Sigmoid colon (tissue), 4 donors: Measurements from ENCODE around the gene FAM50B.

Source experiments
- CTCF ChIP-seq, 4 experiments: fragments of 450-650 bp in 3 of 4; fragments of 200-600 bp in 1 of 4; IDR thresholded peaks; one replicate each; pipeline ENCODE4 v1.5.1; 2016 to 2019; ENCODE audit warnings: antibody characterized with exemption in 4 of 4, mild to moderate bottlenecking in 3 of 4, moderate library complexity in 2 of 4
- EP300 ChIP-seq, 4 donors: sonication (generic); formaldehyde crosslinking; IDR thresholded peaks; one replicate each; pipeline ENCODE4 v1.6.1; 2017; ENCODE audit warnings: antibody characterized with exemption in 4 of 4
- POLR2A ChIP-seq, 2 donors: fragments of 450-650 bp; IDR thresholded peaks; one replicate each; pipeline ENCODE4 v1.6.1; 2016; ENCODE audit warnings: antibody characterized with exemption in 2 of 2, mild to moderate bottlenecking in 2 of 2, moderate library complexity in 2 of 2
- POLR2AphosphoS5 ChIP-seq, 4 donors: sonication (generic); formaldehyde crosslinking; IDR thresholded peaks; one replicate each; pipeline ENCODE4 v1.6.1; 2017; ENCODE audit warnings: antibody characterized with exemption in 4 of 4

DNA sequence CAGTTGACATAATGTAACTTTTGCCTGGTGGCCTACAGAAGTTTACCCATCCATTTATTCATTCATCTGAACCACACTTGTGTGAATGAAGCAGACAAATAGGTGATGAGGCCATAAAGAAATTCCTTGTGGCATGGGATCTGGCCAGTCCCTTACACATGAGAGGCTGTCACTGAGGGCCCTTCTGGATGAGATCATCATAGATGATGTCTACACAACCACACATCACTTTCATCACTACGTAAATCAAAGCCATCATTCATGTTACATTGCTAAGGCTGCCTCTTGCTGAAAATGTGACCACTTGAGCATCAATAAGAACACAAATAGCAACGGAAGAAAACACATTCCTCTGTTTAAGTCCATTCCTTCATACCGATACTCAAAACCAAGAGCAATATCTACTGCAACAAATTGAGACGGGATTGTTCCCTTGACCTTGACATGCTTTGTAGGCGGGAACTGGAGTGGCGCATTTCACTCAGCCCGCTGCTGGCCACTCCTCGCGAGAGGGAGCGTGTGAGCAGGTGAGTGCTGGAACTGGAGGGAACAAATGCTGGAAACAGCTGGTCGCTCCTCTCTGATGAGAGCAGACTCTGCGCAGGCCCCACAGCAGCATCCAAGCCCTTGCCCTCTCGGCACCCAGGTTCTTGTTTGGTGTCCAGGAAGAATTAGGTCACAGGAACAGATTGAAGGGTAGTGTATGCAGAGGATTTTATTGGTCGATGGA, 49.3 kb downstream of the FAM50B start:
- TF ChIP-seq CTCF (IDR thresholded peaks at IDR 0.05) (no peak), POLR2A (IDR thresholded peaks at IDR 0.05) (no peak), POLR2AphosphoS5 (IDR thresholded peaks at IDR 0.05) (no peak), EP300 (IDR thresholded peaks at IDR 0.05) (no peak)
